Heart right ventricle (tissue), 16 donors: Measurements from ENCODE around the gene RRP8. TPM values are rescaled to one million over a fixed set of nuclear protein-coding genes. Genes with fewer than 3 reads are reported as not detected.

Experiments
- ATAC-seq, 8 donors: fragments of 200-7000 bp; cut with Tn5 transposase; one replicate each; pipeline ENCODE4 v1.9.1; 2020; ENCODE audit warnings: mild to moderate bottlenecking in 8 of 8, moderate library complexity in 8 of 8, moderate number of reproducible peaks in 1 of 8
- DNase-seq, 2 donors: peaks; one replicate each; pipeline ENCODE4 v3.0.0-alpha.2; 2020
- H3K27ac ChIP-seq, 10 donors: fragments of 200-600 bp; sonication (generic) in 2 of 10; one replicate each; pipeline versions ENCODE4 v1.5.0 to v1.8.0; 2020 to 2022; ENCODE audit warnings: mild to moderate bottlenecking in 3 of 10
- H3K27me3 ChIP-seq, 7 donors: fragments of 200-600 bp; one replicate each; pipeline ENCODE4 v1.8.0; 2021 to 2022; ENCODE audit warnings: mild to moderate bottlenecking in 2 of 7
- H3K36me3 ChIP-seq, 9 donors: fragments of 200-600 bp; sonication (generic) in 1 of 9; one replicate each; pipeline versions ENCODE4 v1.5.0 to v1.8.0; 2020 to 2022; ENCODE audit warnings: mild to moderate bottlenecking in 2 of 9
- H3K4me1 ChIP-seq, 9 donors: fragments of 200-600 bp; sonication (generic) in 1 of 9; one replicate each; pipeline versions ENCODE4 v1.5.0 to v1.8.0; 2020 to 2022; ENCODE audit warnings: mild to moderate bottlenecking in 4 of 9
- H3K4me3 ChIP-seq, 10 donors: fragments of 200-600 bp; sonication (generic) in 2 of 10; one replicate each; pipeline versions ENCODE4 v1.5.0 to v1.8.0; 2020 to 2022; ENCODE audit warnings: mild to moderate bottlenecking in 7 of 10, moderate library complexity in 2 of 10
- H3K9me3 ChIP-seq, 11 donors: fragments of 200-600 bp in 10 of 11; sonication (generic) in 2 of 11; one replicate each; pipeline versions ENCODE4 v1.5.0 to v1.8.0; 2013 to 2022; ENCODE audit warnings: mild to moderate bottlenecking in 2 of 11, control low read depth in 1 of 11, moderate library complexity in 1 of 11
- WGBS, 2 donors: extraction: QIAGEN DNeasy Blood & Tissue Kit; methylation state at CpG; one replicate each; pipeline ENCODE4 v1.1.7; 2013; ENCODE audit warnings: inconsistent platforms in 1 of 2; 5-methylcytosine and 5-hydroxymethylcytosine counted together
- intact Hi-C, 10 donors: fragments of 100-400 bp; cut with DNase I; formaldehyde crosslinking; loops; one replicate each; pipeline versions ENCODE4 v1.11.1 to v1.14.2; 2022
- polyA plus RNA-seq, 2 donors: library from polyadenylated mRNA; stranded (reverse); fragments of 200-250 nt; gene quantifications; one replicate each; pipeline ENCODE4 v1.2.3, GENCODE V29; 2013
- total RNA-seq, 10 donors: library from RNA; stranded (reverse); fragmentation: NEBNext Ultra II Directional in 3 of 10; extraction: Animal tissue kit (Norgen Biotek cat#: 25700) in 3 of 10; gene quantifications; one replicate each; pipeline versions ENCODE4 v1.2.1 to v1.2.4, GENCODE V29; 2021 to 2023
- TF ChIP-seq, protein P1 (sequence below), 9 donors: fragments of 200-600 bp; sonication (generic) in 2 of 9; IDR thresholded peaks; one replicate each; pipeline versions ENCODE4 v1.5.0 to v1.8.0; 2021 to 2022; ENCODE audit warnings: antibody characterized with exemption in 9 of 9, mild to moderate bottlenecking in 5 of 9, moderate library complexity in 1 of 9
- donor health status: Arrhythmogenic right ventricular cardiomyopathy.
- donor health status: ischemic (EF 13 %, LVEDD 7.1; RV severe dilation, severe dysfunction).
- donor health status: healthy with polysubstance abuse.
- donor health status: DM: no; HTN: yes; CAD: no.
- donor health status: DM: no; HTN: no; CAD: no.
- donor health status: ischemic (EF 25% LVEDD 6.9; RV normal size, moderate dysfunction).
- donor health status: ischemic (EF 25% LVEDD 5.7; RV mildly dilated, moderate dysfunction).
- donor health status: healthy.
- donor health status: DM: yes; HTN: yes; CAD: no.
- donor health status: Ischemic cardiomyopathy.
- donor health status: ischemic (EF 35%, LVEDD 5.7; RV mildly dilated, moderate dysfunction).
- donor health status: nonischemic (EF 11% LVEDD 7.7; RV severe dilation, severe dysfunction).
- donor health status: DM: yes; HTN: yes; CAD: no.
- donor health status: PGD.
- donor health status: ischemic (EF 29% LVEDD 5.4; RV normal size, mild dysfunction).
- donor health status: nonischemic (EF 23%, LVEDD 6.1; RV moderate dilation, normal function).

The RRP8 gene
- total and polyA plus RNA-seq, 12 donors, result 12.1 to 23.3 (median 20.5) TPM

DNA sequence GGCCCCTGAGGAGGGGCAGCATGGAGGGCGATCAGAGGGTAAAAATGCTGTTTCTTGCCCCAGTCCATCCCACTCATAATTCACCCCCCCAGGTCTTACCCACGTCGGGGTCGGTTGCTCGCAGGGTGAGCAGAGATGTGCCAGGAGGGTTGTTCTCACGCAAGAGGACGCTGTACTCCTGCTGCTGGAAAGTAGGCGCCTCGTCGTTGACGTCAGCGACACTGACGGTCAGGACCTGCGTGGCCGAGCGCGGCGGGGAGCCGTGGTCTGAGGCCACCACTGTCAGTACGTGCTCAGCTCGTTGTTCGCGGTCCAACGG lies 26.1 kb upstream of the RRP8 start:
- DNase-seq, result no peak
- Histone ChIP-seq H3K36me3 (peaks cover 0 to 99% (median 19%) of the 10 kb centered on the region in 9 donors), H3K4me1 (peaks cover 0 to 18% (median 14%) of the 10 kb centered on the region in 9 donors), H3K27me3 (no peaks in the 10 kb centered on the region), H3K4me3 (no peak overlapping the region), H3K27ac (no peak overlapping the region), H3K9me3 (no peaks in the 10 kb centered on the region)
- WGBS, 2 donors, result 94 to 95% methylated on average over 24 of the region's 24 CpGs
- TF ChIP-seq, protein P1, sequence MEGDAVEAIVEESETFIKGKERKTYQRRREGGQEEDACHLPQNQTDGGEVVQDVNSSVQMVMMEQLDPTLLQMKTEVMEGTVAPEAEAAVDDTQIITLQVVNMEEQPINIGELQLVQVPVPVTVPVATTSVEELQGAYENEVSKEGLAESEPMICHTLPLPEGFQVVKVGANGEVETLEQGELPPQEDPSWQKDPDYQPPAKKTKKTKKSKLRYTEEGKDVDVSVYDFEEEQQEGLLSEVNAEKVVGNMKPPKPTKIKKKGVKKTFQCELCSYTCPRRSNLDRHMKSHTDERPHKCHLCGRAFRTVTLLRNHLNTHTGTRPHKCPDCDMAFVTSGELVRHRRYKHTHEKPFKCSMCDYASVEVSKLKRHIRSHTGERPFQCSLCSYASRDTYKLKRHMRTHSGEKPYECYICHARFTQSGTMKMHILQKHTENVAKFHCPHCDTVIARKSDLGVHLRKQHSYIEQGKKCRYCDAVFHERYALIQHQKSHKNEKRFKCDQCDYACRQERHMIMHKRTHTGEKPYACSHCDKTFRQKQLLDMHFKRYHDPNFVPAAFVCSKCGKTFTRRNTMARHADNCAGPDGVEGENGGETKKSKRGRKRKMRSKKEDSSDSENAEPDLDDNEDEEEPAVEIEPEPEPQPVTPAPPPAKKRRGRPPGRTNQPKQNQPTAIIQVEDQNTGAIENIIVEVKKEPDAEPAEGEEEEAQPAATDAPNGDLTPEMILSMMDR (IDR thresholded peaks at IDR 0.05), result no peak
- no peak for ATAC-seq
- intact Hi-C loops, result no loop called here

- DNase-seq (no peak), ATAC-seq (no peak)
- Histone ChIP-seq H3K36me3 (peaks cover 0 to 99% (median 19%) of the 10 kb centered on the region in 9 donors), H3K27ac (no peak overlapping the region), H3K4me3 (no peak overlapping the region), H3K9me3 (no peaks in the 10 kb centered on the region), H3K27me3 (no peaks in the 10 kb centered on the region), H3K4me1 (peaks cover 0 to 11% (median 6%) of the 10 kb centered on the region in 9 donors)
- intact Hi-C loops, result no loop called here
- TF ChIP-seq, protein P1 (IDR thresholded peaks at IDR 0.05), result no peak
- WGBS, 2 donors, result 97% methylated on average over 4 of the region's 4 CpGs
Measured at GRCh38 chr11:6628526-6628925, 25.1 kb upstream of the RRP8 start.

DNA sequence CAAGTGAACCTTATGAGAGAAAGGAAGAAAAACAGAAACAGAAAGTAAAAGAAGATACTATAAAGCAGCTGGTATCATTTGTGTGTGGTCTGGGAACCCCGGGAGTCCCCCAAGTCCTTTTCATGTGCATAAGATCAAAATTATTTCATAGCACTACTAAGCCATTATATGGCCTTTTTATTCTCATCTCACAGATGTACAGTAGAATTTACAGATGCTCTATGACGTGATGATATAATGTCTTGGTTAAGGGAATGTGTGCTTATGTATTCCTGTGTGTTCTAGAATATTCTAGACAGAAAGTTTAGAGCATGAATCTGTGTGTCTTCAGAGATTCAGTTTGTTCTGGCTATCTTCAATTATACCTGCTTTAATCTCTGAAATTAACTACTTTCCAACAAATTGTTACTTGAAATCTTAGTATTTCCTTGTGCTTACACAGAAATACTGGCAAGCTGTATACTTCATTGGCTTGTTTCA lies 24.4 kb upstream of the RRP8 start:
- Histone ChIP-seq H3K27ac (no peak overlapping the region), H3K4me1 (peaks cover 0 to 11% (median 0%) of the 10 kb centered on the region in 9 donors), H3K27me3 (no peaks in the 10 kb centered on the region), H3K4me3 (no peak overlapping the region), H3K9me3 (no peaks in the 10 kb centered on the region), H3K36me3 (peaks cover 0 to 99% (median 19%) of the 10 kb centered on the region in 9 donors)
- TF ChIP-seq, protein P1 (IDR thresholded peaks at IDR 0.05), result no peak
- 83 to 88% methylated on average over 2 of the region's 2 CpGs for WGBS, 2 donors
- DNase-seq, result no peak
- ATAC-seq, result no peak
- intact Hi-C loops, result no loop called here

- H3K4me3 ChIP-seq, result no peak overlapping the region
- H3K9me3 ChIP-seq, result no peaks in the 10 kb centered on the region
- intact Hi-C loops, result no loop called here
- TF ChIP-seq, protein P1 (IDR thresholded peaks at IDR 0.05), result no peak
- DNase-seq (peak; percentile 41 to 67), ATAC-seq (peak; percentile 36 to 79 (median 63))
- H3K27me3 ChIP-seq, result no peaks in the 10 kb centered on the region
- WGBS, 2 donors, result 77 to 82% methylated on average over 19 of the region's 19 CpGs
- no peak overlapping the region for H3K27ac ChIP-seq
- H3K36me3 ChIP-seq, result peaks cover 0 to 99% (median 19%) of the 10 kb centered on the region in 9 donors
- H3K4me1 ChIP-seq, result peaks cover 0 to 11% (median 0%) of the 10 kb centered on the region in 9 donors
Measured at GRCh38 chr11:6626971-6627761, 23.8 kb upstream of the RRP8 start.
